ENCODE results near the gene SAMD11.

DNA sequence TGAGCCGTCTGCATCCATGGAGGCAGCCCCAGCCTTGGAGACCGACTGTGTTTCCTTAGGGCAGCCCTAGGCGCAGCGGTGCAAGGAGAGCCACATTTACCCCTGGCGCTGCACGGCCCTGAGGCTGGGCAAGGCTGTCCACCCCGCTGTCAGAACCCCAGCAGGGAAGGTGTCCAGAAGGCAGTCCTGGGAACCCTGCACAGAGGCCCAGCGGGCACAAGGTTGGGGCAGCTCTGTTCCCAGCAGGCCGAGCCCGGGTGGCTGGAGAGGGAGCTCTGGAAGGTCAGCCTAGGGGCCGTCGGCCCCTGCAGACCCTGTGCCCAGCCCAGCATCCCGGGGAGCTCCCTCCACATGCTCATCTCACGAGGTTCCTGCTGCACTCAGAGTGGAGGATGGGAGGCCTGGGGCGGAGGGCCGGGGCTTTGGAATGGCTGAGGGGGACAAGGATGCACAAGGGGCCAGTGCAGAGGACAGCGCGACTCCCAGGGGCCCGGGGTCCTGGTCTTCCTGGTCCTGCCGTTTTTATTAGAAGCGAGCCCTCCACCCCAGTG lies 19.9 kb upstream of the SAMD11 start:
- TF ChIP-seq, protein P1, sequence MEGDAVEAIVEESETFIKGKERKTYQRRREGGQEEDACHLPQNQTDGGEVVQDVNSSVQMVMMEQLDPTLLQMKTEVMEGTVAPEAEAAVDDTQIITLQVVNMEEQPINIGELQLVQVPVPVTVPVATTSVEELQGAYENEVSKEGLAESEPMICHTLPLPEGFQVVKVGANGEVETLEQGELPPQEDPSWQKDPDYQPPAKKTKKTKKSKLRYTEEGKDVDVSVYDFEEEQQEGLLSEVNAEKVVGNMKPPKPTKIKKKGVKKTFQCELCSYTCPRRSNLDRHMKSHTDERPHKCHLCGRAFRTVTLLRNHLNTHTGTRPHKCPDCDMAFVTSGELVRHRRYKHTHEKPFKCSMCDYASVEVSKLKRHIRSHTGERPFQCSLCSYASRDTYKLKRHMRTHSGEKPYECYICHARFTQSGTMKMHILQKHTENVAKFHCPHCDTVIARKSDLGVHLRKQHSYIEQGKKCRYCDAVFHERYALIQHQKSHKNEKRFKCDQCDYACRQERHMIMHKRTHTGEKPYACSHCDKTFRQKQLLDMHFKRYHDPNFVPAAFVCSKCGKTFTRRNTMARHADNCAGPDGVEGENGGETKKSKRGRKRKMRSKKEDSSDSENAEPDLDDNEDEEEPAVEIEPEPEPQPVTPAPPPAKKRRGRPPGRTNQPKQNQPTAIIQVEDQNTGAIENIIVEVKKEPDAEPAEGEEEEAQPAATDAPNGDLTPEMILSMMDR (conservative IDR thresholded peaks at IDR 0.05 in 1 of 2, IDR thresholded peaks at IDR 0.05 in 1 of 2; ENCODE audit: extremely low read depth in 1 of 2, insufficient read depth in 1 of 2, low read depth in 1 of 2, low read length in 2 of 2): no peak
- TF ChIP-seq EZH2 (IDR thresholded peaks at IDR 0.05; ENCODE audit: borderline replicate concordance, low read length): no peak

Measured in mammary epithelial cell (primary cell).